ENCODE data around the gene SAPCD1. TPM values are rescaled to one million over a fixed set of nuclear protein-coding genes. Genes with fewer than 3 reads are reported as not detected.

SAPCD1 gene
- total RNA-seq, 1 experiment from 2014 or later, result 3.2 TPM

DNA sequence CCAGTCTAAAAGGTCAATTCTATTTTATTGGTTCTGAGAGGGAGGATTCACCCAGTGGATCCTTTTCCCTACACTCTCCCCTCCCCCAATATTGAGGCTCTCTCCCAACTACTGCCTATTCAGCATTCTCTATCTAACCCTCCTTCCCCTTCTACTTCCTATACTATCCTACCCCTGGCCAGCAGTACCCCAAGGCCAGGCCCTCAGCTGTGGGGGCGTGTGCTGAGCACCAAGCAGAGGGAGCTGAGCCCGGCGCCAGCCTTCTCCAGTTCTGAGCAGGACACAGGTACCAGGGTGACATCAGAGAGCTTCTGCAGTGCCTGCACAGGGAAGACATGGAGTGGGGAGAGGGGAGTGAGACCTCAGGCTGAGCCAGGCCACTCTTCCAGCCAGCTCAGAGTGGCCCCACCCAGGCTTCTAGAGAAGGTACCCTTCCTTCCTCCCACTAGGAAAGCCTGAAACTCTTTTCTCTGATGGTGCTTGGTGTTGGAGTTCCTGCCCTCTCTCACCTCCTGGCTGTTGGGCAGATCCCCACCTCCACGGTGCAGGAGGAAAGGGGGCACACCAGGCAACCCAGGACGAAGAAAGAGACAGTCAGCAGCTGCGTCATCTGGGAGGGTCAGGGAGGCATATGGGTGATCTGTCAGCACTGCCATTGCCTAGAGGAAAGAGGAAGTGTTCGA is 35.3 kb upstream of the SAPCD1 start:
- H3K4me1 Mint-ChIP-seq, result peaks cover 15 to 20% of the 10 kb centered on the region in 2 experiments
- no peaks in the 10 kb centered on the region; a peak in 2 of 5 replicates for H3K9me3 Mint-ChIP-seq
- Histone ChIP-seq H3K4ac (ENCODE audit: low read depth, low read length) (no peak overlapping the region), H4K91ac (ENCODE audit: insufficient read length, low read depth, low read length) (no peak overlapping the region), H4K20me1 (ENCODE audit: control insufficient read depth, insufficient read depth, insufficient read length) (no peaks in the 10 kb centered on the region), H4K5ac (ENCODE audit: insufficient read length, low read depth, low read length) (no peak overlapping the region), H3K27me3 (ENCODE audit: insufficient read depth, low read length) (no peaks in the 10 kb centered on the region), H3K4me1 (ENCODE audit: insufficient read depth, low read length) (no peaks in the 10 kb centered on the region), H3K27ac (ENCODE audit: insufficient read length, low read depth, low read length) (no peak overlapping the region), H3K18ac (ENCODE audit: insufficient read length, low read depth, low read length) (no peak overlapping the region), H3K56ac (ENCODE audit: insufficient read length, low read depth, low read length) (no peak overlapping the region), H3K9ac (ENCODE audit: extremely low read depth, insufficient read length, low read length) (no peak overlapping the region), H2BK5ac (ENCODE audit: insufficient read length, low read length) (no peak overlapping the region), H4K8ac (replicated peaks; ENCODE audit: insufficient read length, low read depth, low read length) (no peak overlapping the region), H3K79me1 (ENCODE audit: insufficient read depth, low read depth, low read length, poor library complexity, severe bottlenecking) (no peaks in the 10 kb centered on the region), H2BK20ac (ENCODE audit: low read depth, low read length, poor library complexity, severe bottlenecking) (no peak overlapping the region), H2AK5ac (ENCODE audit: insufficient read length, low read length) (no peak overlapping the region), H3K23me2 (ENCODE audit: insufficient read length, low read depth, low read length, poor library complexity, severe bottlenecking) (peaks cover 9% of the 10 kb centered on the region), H3T11ph (ENCODE audit: low read length) (no peak overlapping the region), H3K9me3 (ENCODE audit: control insufficient read depth, low read depth, low read length) (no peaks in the 10 kb centered on the region), H2AFZ (ENCODE audit: low read length) (no peak overlapping the region), H3K4me2 (ENCODE audit: insufficient read depth, insufficient read length, low read length) (no peak overlapping the region), H2BK15ac (ENCODE audit: low read depth, low read length) (no peak overlapping the region), H2BK12ac (ENCODE audit: insufficient read length, low read depth, low read length) (no peak overlapping the region), H3K79me2 (ENCODE audit: insufficient read depth, low read length) (no peaks in the 10 kb centered on the region), H3K14ac (ENCODE audit: insufficient read depth, low read length) (no peak overlapping the region), H2BK120ac (ENCODE audit: low read depth, low read length, poor library complexity, severe bottlenecking) (no peak overlapping the region), H3K23ac (ENCODE audit: insufficient read length, low read depth, low read length) (no peak overlapping the region)
- peaks cover 23 to 56% (median 49%) of the 10 kb centered on the region in 3 experiments for H3K36me3 Mint-ChIP-seq (ENCODE audit: insufficient read depth in 1 of 3, low read depth in 3 of 3)
- no CpG with 5 or more reads among the region's 7 CpGs for WGBS (ENCODE audit: extremely low coverage, insufficient read length, low lambda C conversion rate)
- TF ChIP-seq, protein P1, sequence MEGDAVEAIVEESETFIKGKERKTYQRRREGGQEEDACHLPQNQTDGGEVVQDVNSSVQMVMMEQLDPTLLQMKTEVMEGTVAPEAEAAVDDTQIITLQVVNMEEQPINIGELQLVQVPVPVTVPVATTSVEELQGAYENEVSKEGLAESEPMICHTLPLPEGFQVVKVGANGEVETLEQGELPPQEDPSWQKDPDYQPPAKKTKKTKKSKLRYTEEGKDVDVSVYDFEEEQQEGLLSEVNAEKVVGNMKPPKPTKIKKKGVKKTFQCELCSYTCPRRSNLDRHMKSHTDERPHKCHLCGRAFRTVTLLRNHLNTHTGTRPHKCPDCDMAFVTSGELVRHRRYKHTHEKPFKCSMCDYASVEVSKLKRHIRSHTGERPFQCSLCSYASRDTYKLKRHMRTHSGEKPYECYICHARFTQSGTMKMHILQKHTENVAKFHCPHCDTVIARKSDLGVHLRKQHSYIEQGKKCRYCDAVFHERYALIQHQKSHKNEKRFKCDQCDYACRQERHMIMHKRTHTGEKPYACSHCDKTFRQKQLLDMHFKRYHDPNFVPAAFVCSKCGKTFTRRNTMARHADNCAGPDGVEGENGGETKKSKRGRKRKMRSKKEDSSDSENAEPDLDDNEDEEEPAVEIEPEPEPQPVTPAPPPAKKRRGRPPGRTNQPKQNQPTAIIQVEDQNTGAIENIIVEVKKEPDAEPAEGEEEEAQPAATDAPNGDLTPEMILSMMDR (conservative IDR thresholded peaks at IDR 0.05), result no peak
- no peak for DNase-seq
- no peak overlapping the region for H3K27ac Mint-ChIP-seq
- H3K4me3 Mint-ChIP-seq, result peak overlapping the region in 1 of 2 experiments; percentile 55; a peak in 1 of 5 replicates
- H3K27me3 Mint-ChIP-seq (ENCODE audit: low read depth), result no peaks in the 10 kb centered on the region
